ENCODE results near the gene USB1.

DNA sequence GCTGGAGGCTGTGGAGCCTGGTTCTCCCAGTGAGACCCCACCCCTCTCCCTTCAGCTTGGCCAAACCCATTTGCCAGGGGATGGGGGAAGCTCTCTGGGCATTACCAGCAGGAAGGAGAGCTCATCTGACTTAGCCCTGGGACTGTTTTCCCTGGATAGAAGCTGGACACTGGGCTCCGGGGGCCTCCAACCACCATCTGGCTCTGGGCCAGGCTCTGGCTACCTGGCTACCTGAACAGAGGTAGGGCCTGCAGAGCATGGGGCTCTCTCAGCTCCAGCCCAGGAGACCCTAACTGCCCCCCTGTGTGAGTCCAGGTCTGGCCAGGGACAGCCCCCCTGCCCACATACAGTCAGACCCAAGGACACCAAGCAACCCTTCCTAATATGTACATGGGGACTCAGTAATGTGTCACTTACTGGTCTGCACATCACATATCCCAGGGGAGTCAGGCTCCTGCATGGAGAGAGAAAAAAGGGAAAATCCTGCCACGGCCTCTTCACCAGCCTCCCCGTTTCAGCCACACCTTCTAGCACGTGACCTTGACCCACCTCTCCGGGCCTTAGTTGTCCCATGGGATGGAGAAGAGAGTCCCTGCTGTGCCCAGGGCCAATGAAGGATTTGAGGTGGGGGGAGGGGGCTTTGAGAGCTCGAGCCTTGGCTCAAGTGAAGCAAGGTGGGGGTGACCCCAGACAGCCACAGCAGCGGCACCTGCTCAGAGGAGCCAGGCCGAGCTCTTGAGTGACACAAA is 44.1 kb upstream of the USB1 start:
- TF ChIP-seq, protein P1, sequence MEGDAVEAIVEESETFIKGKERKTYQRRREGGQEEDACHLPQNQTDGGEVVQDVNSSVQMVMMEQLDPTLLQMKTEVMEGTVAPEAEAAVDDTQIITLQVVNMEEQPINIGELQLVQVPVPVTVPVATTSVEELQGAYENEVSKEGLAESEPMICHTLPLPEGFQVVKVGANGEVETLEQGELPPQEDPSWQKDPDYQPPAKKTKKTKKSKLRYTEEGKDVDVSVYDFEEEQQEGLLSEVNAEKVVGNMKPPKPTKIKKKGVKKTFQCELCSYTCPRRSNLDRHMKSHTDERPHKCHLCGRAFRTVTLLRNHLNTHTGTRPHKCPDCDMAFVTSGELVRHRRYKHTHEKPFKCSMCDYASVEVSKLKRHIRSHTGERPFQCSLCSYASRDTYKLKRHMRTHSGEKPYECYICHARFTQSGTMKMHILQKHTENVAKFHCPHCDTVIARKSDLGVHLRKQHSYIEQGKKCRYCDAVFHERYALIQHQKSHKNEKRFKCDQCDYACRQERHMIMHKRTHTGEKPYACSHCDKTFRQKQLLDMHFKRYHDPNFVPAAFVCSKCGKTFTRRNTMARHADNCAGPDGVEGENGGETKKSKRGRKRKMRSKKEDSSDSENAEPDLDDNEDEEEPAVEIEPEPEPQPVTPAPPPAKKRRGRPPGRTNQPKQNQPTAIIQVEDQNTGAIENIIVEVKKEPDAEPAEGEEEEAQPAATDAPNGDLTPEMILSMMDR (IDR thresholded peaks at IDR 0.05), result no peak
- no peak for TF ChIP-seq POLR2A (IDR thresholded peaks at IDR 0.05)

Data from heart left ventricle (tissue), 13 donors.